DMS79 treated with DMSO at 0.1 percent for 48 hours (cell line): ENCODE measurements around the gene BRMS1L.

Experiments used
- DNase-seq: peaks from one replicate; lab custom pipeline; 2025; lab: John Stamatoyannopoulos, UW

Gene BRMS1L

GRCh38 chr14:35865611-35866324 lies 39.6 kb downstream of the BRMS1L start:
- no peak for DNase-seq

DNA sequence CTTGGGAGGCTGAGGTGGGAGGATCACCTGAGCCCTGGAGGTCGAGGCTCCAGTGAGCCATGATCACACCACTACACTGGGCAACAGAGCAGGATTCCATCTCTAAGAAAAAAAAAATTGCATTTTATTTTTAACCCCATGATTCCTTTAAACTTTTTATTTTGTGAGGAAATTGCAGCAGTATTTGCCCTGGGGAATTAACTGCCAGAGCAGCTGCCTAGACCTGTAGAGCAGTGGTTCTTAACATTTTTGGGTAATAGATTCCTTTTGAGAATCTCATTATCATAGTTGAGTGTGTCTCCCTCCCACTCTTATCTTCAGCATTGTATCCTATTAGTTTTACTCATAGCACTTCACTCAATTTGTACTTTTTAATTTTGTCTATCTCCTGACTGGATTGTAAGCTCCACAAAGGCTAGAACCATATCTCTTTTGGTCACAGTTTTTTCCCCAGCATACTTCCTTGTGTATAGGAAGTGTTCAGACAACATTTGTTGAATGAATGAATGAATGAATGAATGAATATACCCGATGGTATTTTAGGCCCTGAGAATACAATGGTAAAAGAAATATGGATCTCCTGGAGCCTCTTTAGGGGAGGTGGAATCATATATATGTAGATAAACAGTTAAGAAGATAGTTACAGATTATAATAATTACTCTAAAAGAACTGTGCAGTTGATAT lies 40.6 kb downstream of the BRMS1L start:
- DNase-seq = no peak

- no peak for DNase-seq
Measured at GRCh38 chr14:35867280-35867629, 41.1 kb downstream of the BRMS1L start.

DNA sequence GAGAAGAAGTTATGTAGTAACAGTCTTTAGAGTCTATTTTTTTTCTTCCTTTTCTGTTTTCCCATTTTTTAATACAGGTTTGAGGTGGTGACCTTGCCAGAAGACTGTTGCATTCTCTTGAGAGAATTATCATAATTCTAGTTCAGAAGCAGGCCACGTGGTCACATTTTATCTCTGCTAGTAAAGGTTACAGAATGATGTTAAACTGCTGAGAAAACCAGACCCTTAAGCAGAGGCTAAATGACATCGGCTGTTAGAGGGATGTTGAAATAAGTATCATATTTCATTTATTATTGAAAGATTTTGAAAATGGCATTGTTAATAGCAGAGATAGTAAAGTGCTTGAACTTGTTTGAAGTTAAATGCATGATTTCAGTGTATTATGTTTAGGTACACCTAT lies 49.2 kb downstream of the BRMS1L start:
- DNase-seq = no peak

- DNase-seq = no peak
Measured at GRCh38 chr14:35877276-35877675, 51.1 kb downstream of the BRMS1L start.

GRCh38 chr14:35878272-35879150 lies 52.4 kb downstream of the BRMS1L start:
- no peak for DNase-seq

- DNase-seq = no peak
Measured at GRCh38 chr14:35879151-35879648, 53.1 kb downstream of the BRMS1L start.

DNA sequence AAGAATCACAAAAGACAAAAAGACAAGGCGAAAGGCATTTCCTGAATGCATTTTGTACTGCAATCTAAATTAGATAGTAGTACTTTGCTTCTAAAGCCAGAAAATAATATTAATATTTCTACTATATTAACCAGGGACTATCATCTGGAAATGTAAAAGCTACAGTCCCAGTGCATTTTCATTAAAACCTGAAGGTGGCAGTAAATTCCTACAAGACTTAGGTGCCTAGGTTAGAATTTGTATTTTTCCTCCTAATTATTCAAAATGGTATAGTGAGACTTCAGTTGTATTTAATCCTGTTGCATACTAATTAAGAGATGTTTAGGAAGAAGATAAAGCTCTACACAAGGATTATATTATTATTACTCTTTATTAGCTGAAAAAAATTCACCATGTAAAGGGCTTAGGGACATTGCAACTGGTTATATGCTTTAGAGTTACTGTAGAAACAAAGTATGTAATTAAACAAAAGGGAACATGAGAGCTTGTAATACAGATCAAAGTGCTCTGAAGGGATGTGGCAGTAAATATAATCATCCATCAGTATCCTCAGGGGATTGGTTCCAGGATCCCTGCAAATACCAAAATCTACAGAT lies 53.6 kb downstream of the BRMS1L start:
- DNase-seq = peak; percentile 84

GRCh38 chr14:35881280-35881679 lies 55.1 kb downstream of the BRMS1L start:
- DNase-seq = no peak

DNA sequence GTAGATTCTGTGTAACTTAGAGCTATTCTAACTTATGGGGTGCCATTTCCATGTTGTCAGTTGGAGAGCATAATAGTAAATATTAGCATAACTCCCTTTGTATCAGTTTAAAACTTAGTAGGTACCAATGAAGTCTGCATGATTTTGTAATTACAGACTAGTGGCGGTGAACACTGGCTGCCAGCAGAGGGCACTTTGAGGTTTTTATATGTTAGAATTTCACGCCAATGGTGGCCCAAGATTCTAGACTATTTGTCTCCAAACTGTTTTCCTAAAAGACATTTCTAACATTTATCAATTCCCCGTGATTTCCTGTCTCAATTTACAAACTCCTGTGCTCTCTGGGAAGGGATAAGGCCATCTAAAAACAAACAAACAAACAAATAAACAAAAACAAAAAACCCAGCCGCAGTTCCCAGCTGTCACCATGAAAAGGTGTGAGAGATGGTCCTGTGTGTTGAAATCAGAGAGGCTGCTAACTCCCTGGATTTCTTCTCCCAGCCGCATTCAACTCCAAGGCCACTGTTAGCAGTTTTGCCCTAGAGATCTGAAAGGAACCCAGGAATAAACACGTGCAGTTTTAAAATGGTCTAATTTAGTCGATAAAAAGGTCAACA lies 57.6 kb downstream of the BRMS1L start:
- DNase-seq = peak; percentile 77

DNA sequence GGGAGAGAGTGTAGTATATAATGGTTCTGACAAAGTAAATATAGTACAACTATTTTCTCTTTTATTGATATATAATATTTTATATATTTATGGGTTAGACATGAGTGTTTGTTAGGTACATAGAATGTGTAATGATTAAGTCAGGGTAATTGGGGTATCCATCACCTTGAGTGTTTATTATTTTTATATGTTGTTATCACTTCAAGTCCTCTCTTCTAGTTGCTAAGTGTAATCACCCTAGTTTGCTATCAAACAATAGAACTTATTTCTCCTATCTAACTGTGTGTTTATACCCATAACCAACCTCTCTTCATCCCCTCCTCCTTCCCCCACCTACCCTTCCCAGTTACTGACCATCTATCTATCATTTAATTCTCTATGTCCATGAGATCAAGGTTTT lies 64.2 kb downstream of the BRMS1L start:
- no peak for DNase-seq

DNA sequence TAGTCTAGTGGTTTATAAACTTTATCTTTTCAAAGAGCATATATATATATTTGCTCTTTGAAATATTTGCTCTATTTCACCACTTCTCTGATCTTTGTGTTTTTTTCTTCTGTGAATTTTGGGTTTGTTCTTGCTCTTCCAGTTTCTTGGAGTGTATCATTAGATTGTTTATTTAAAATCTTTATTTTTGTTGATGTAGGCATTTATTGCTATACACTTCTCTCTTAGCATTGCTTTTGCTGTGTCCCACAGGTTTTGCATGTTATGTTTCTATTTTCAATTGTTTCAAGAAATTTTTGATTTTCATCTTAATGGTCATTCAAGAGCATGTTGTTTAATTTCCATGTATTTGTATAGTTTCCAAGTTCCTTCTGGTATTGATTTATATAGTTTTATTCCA lies 69.1 kb downstream of the BRMS1L start:
- DNase-seq = no peak

DNA sequence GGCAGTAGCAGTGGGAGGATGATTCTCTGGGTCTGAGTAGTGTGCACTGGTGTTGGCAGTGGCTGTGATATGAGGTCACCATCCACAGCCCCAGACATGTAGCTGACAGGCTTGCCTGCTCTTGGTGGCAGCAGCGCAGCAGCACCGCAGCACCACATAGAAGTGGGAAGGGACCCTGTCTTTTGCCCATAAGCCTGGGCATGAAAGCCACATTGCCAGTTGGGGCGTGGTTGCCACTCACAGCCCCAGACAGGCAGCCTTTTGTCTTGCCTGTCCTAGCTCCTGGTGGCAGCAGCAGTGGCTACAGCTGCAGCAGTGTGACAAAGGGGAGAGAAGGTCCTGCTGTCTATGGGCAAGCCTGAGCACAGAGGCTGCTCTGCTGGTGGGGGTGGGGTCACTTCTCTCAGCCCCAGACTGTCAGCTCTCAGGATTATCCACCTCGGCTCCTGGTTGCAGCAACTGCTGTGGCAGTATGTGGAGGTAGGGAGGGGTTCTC lies 71.5 kb downstream of the BRMS1L start:
- DNase-seq = no peak

DNA sequence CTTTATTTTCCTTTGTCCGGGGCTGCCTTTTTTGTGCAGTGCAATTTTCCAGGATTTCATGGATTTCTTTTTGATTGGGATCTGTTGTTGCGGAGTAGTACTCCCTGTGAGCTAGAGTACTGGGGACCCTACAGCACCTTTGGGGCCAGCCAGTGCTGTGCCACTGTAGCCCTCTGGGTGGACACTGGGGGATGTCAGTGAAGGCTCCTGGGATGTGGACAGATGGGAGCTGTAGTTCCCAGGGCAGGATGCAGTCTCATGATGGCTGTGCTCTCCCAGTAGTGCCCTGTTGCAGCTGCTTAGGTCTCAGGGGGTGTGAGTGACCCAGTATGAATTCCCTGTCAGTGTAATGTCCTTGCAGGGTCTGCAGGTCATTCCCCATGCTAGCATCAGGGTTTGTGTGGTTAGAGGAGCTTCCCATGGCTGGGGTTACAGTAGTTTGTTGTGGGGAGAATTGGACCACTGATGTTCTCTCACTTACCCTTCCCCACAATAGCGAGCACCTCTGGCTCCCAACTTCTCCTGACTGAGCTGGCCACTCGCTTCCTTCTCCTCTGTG lies 72.2 kb downstream of the BRMS1L start:
- no peak for DNase-seq

DNA sequence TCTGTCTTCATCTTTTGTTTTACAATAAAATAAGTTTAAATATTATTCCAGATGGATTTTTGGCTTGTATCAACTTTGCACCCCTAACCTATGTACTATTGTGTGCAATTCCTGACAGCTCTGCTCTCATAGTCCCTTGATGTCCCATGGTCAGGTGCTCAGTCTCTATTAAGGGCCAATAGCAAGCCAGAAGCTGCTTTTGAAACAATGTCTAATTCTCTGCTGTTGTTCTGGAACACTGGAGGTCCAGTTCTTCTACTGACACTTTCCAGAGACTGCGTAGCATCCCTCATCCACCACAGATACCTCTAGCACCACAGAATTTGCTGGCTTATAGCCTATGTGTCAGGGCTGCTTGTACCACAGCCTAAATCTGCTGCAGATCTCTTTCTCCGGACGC lies 74.6 kb downstream of the BRMS1L start:
- DNase-seq = no peak

DNA sequence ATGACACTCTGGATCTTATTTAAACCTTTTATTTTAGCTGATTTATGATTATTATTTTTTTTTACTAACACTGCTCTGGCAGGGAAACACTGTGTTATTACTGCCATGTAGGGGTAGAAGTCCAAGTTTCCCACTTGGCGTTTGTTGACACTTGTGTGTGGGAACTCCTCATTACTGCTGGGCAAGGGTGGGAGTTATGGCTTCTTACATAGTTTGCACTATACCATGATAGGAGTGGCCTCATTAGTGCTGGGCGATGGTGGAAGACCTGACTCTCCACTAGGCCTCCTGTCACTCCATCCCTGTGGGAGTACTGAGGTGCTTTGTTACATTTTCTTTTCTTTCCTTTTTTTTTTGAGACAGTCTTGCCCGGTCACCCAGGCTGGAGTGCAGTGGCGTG lies 83.5 kb downstream of the BRMS1L start:
- no peak for DNase-seq

- no peak for DNase-seq
Measured at GRCh38 chr14:35910191-35910590, 84.1 kb downstream of the BRMS1L start.

DNA sequence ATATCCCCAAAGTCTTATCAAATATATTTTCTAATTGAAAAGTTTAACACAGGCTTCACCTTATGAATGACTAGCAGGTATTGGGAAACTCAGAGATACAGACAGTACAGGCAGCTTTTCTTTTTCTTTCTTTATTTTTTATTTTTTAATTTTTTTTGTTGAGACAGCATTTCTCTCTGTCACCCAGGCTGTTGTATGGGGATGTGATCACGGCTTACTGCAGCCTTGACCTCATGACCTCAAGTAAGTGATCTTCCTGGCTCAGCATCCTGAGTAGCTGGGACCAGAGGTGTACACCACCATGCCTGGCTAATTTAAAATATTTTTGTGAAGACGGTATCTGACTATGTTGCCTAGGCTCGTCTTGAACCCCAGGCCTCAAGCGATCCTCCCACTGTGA lies 85.0 kb downstream of the BRMS1L start:
- no peak for DNase-seq

- no peak for DNase-seq
Measured at GRCh38 chr14:35915185-35915584, 89.0 kb downstream of the BRMS1L start.

DNA sequence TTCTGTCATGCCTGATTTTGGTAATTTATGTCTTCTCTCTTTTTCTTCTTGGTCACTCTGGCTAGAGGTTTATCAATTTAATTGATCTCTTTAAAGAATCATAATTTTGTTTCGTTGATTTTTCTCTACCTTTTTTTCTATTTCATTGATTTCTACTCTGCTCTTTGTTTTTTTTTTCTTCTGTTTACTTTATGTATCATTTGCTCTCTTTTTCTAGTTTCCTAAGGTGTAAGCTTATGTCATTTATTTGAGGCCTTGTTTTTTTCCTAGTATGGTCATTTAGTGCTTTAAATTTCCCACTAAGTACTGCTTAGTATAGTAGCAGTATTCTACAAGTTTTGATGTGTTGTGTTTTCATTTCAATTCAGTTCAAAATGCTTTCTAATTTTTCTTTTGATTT lies 89.6 kb downstream of the BRMS1L start:
- DNase-seq = no peak
